GM12891 (cell line): ENCODE data around the gene CD33.

Experiments used
- POLR2A ChIP-seq: IDR thresholded peaks from 2 replicates; pipeline ENCODE4 v1.6.1; 2011; ENCODE audit warnings: low read depth, low read length, control low read depth
- POLR2AphosphoS5 ChIP-seq: IDR thresholded peaks from 2 replicates; pipeline ENCODE4 v1.6.1; 2011; ENCODE audit warnings: low read depth, low read length, control low read depth
- TAF1 ChIP-seq: IDR thresholded peaks from 2 replicates; pipeline ENCODE4 v1.6.1; 2011; ENCODE audit warnings: low read depth, low read length, control low read depth

- TF ChIP-seq TAF1: no peak
- TF ChIP-seq POLR2A: no peak
- TF ChIP-seq POLR2AphosphoS5: no peak
These were observed 26.0 kb downstream of the CD33 start, which contains the start of gene SIGLECL1 for GRCh38 chr19:51250786-51251467.
